Fibroblast of pulmonary artery (primary cell): ENCODE measurements around the gene SUPT20HL1.
"Not testable (repeated sequence)": the region's sequence is repeated elsewhere in the genome, so short reads cannot be mapped to it uniquely, and the experiment has no call there.

Experiments
- DNase-seq: peaks from one replicate; pipeline ENCODE4 v3.0.0-alpha.2; 2010; ENCODE audit warnings: low read depth
- H3K4me3 ChIP-seq: replicated peaks from 2 replicates; pipeline ENCODE4 v1.5.1; 2011; ENCODE audit warnings: low read depth, mild to moderate bottlenecking, control low read depth, low read length, moderate library complexity
- CTCF ChIP-seq: IDR thresholded peaks from 2 replicates; pipeline ENCODE4 v1.5.1; 2011; ENCODE audit warnings: mild to moderate bottlenecking, control low read depth, low read length, inconsistent platforms; ENCODE audit errors: missing control alignments

SUPT20HL1 gene

GRCh38 chrX:24364326-24364725 is 3.9 kb downstream of the SUPT20HL1 start:
- no peak for TF ChIP-seq CTCF
- no peak for DNase-seq
- no peak overlapping the region for H3K4me3 ChIP-seq

- H3K4me3 ChIP-seq, result no peak overlapping the region
- TF ChIP-seq CTCF, result no peak
- DNase-seq, result no peak
Observed at GRCh38 chrX:24364851-24365538, 4.6 kb downstream of the SUPT20HL1 start.

GRCh38 chrX:24366762-24367400 is 6.4 kb downstream of the SUPT20HL1 start:
- not testable (repeated sequence) for DNase-seq, H3K4me3 ChIP-seq

- TF ChIP-seq CTCF, result no peak
- H3K4me3 ChIP-seq, result no peak overlapping the region
- DNase-seq, result no peak
Observed at GRCh38 chrX:24369816-24370215, 9.4 kb downstream of the SUPT20HL1 start.

GRCh38 chrX:24371391-24371972 is 11.0 kb downstream of the SUPT20HL1 start:
- peak; percentile 67 for DNase-seq
- H3K4me3 ChIP-seq, result no peak overlapping the region
- TF ChIP-seq CTCF, result peak; percentile 60

GRCh38 chrX:24372021-24372763 is 11.8 kb downstream of the SUPT20HL1 start:
- DNase-seq, result no peak
- no peak for TF ChIP-seq CTCF
- no peak overlapping the region for H3K4me3 ChIP-seq

- H3K4me3 ChIP-seq, result no peak overlapping the region
- no peak for DNase-seq
- no peak for TF ChIP-seq CTCF
Observed at GRCh38 chrX:24375600-24376131, 15.2 kb downstream of the SUPT20HL1 start.
